ENCODE data around the gene MAPK13.

Gene MAPK13

DNA sequence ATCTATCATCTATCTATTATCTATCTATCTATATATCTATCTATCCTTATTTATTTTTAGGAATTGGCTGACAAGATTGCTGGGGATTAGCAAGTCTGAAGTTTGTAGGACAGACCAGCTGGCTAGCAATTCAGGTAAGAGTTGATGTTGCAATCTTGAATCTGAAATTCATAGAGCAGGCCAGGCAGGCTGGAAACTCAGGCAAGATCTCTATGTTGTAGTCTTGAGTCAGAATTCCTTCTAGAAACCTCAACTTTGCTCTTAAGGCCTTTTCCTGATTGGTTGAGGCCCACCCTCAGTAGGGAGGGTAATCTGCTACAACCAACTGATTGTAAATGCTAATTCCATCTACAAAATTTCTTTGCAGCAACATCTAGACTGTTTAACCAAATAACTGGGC is 19.2 kb downstream of the MAPK13 start:
- DNase-seq (ENCODE audit: low read depth, low spot score) = no peak

DNA sequence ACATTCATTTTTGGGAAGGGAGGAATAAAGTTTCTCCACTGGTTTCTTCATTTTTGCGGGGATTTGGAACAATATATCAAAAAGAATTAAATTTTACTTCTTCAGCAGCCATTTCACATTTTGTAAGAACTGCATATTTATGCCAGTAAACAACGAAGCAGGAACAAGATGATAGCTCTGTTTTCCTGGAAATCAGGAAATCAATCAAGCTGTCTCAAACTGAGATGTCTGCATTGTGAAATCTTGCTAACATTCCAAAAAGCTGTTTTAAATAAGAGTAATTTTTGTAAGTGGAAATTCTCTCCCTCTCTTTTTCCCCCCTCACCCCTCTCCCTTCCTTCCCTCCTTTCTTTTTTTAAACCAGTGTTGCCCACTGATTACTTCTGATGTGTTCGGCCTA is 20.0 kb downstream of the MAPK13 start:
- no peak for DNase-seq (ENCODE audit: low read depth, low spot score)

DNA sequence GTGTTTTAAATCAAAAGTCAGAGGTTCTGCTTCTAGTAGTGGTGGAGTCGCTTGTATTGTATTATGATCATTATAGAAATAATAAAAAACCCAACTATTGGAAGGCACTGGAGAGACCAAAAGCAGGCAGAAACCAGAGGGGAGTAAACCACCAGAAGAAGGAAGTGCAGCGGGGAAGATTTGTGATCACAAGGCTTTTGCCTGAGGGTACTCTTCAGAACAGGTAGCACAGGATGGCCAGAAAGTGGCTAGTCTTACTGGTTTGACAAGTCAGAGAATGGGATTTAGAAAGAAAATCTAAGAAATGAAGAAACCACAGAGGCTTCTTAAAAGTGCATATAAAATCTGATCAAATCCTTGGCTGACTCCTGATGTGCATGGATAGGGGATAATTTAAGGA is 24.0 kb downstream of the MAPK13 start:
- DNase-seq (ENCODE audit: low read depth, low spot score) = no peak

DNA sequence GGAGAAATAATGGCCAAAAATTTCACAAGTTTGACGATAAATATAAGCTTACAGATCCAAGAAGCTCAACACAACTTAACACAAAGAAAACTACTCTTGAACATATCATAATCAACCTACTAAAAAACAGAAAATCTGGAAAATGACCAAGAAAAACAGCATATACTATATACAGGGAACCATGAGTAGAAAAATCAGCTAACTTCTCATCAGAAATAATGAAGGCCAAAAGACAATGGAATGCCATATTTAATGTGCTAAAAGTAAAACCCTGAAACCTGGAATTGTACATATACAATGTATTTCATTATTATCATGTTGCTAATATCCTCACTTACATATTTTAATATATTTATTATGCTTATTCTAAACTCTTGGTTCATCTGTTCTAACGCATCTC is 25.3 kb downstream of the MAPK13 start:
- no peak for DNase-seq (ENCODE audit: low read depth, low spot score)

DNA sequence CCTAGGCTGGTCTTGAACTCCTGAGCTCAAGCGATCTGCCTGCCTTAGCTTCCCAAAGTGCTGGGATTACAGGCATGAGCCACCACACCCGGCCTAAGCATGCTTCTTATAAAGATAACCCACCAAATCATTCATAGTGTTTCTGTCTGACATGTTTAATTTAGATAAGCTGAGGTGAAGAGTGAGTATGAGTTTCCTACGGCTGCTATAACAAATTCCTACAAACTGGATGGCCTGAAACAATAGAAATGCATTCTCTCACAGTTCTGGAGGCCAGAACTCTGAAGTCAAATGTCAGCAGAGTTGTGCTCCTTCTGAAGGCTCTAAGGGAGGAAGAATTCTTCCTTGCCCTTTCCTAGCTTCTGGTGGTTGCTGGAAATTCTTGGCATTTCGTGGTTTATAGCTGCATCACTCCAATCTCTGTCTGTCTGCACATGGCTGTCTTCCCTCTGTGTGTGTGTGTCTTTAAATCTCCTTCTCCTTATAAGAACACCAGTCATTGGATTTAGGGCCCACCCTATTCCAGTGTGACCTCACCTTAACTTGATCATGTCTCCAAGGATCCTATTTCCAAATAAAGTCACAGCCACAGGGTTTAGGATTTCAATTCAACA is 29.9 kb downstream of the MAPK13 start:
- no peak for DNase-seq (ENCODE audit: low read depth, low spot score)

DNA sequence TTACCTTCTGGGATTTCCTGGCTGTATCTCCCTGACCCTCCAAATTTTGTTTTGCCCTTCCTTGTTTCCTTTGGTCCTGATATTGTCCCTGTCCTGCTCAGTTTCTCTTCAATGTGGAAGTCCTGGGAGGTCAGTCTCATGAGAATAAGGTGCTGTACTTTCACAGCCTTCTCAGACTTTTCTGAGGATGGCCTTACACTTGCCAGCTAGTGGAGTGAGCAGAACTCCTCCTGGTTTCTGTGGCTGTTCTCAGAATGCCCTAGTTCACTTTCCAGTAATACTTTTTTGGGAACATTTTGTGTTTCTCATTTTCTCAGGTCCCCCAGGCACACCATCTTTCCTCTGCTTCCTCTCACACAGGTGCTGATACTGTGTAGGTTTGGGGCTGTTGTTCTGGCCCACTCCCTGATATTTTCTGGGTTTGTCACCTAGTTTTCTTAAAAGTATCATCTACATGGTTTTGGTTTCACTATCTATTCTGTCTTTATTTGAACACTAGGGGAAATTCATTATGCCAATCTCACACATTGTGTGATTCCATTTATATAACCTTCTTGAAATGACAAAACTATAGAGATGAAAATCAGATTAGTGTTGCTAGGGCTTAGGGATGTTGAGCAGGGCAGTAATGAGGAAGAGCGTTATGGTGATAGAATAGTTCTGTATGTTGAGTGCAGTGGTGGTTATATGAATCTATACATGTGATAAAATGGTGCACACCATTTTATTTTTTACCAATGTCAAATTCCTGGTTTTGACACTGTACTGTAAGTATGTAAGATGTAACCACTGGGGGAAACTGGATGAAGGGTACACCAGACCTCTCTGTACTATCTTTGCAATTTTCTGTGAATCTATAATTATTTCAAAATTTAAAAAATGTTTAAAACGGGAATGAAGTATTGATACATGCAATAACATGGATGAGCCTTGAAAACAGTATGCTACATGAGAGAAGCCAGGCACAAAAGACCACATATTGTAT is 39.0 kb downstream of the MAPK13 start:
- DNase-seq (ENCODE audit: low read depth, low spot score) = no peak

DNA sequence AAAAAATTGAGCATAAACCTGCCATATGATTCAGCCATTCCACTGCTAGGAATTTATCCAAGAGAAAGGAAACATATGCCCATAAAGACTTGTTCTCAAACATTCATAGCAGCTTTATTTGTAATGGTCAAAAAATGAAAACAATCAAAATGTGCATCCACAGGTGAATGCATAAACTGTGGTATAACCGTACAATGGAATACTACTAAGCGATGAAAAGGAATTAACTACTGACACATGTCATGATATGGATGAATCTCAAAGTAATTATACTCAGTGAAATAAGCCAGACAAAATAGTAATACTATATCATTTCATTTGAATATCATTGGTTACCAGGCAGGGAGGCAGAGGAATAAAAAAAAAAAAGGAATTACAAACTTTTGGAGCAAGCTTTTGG is 40.4 kb downstream of the MAPK13 start:
- DNase-seq (ENCODE audit: low read depth, low spot score) = no peak

DNA sequence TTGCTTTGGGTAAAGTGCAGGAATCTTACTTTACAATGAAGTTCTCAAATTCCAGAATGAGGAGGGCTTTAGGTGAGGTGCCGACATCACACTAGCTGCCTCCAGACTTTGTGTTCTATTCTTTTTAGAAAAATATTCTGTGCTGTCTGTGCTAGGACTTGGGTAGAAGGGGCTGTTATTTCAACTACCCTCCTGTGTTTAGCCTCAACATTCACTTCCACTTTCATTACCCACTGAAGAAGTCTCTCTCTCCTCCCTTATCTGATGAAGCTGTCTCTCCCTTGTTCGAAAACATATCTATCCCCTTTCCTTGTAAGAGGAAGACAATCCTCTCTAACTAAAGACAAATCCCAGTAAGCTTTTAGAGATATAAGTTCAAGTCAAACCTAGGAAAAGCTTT is 41.3 kb downstream of the MAPK13 start:
- no peak for DNase-seq (ENCODE audit: low read depth, low spot score)

DNA sequence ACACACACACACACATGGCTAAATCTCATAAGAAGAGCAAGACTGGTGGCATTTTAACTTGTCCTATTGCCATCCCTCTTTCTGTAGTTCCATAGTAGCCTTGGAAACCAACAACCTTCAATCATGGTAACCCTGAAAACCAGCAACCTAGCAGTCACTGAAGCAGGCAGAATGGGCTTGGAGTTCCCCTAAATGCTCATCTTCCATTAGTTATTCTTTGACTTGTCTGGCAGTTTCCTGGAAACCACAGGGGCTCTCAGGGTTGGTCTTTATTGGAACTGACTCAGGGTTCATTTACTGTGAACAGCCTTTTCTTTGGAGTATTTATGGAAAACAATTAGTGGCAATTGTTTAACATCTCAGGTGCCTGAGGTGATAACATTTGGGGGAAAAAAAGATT is 46.9 kb downstream of the MAPK13 start:
- DNase-seq (ENCODE audit: low read depth, low spot score) = no peak

DNA sequence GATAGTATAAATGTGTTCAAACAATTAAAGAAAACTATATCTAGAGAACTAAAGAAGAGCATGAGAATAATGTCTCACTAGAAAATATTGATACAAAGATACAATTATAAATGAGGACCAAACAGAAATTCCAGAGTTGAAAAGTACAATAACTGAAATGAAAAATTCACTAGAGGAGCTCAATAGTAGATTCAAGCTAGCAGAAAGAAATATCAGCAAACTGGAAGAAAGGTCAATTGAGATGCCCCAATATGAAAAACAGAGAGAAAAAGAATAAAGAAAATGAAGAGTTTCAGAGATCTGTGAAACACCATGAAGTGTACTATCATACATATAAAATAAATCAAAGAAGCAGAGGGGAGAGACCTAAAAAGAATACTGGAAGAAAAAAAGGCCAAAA is 48.2 kb downstream of the MAPK13 start:
- no peak for DNase-seq (ENCODE audit: low read depth, low spot score)

DNA sequence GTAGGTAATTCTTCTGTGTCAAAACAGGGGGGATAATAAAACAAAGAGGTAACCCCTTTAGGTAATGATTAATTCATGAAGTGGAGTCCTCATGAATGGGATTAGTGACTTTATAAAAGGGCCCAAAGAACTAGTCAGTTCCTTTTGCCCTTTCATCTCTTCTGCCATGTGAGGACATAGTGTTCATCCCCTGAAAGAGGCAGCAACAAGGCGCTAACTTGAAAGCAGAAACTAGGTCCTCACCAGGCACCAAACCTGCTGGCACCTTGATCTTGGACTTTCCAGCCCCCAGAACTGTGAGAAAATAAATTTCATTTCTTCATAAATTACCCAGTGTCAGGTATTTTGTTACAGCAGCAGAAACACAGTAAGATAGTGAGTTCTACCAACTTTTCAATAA is 49.8 kb downstream of the MAPK13 start:
- no peak for DNase-seq (ENCODE audit: low read depth, low spot score)

DNA sequence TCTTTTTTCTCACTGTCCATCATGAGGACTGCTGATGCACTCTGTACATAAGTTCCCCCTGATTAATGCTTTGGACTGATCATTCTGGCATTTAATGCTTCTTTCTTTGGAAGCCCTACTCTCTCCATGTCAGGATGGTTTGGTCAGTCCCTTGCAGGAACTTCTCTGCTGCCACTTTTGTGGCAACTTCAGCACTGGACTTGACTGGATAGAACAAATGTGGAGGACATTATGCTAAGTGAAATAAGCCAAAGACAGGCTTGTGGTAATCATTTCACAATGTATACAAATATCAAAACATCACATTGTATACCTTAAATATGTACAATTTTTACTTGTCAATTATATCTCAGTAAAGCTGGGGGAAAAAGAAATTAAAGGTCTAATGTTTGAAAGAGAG is 54.0 kb downstream of the MAPK13 start:
- no peak for DNase-seq (ENCODE audit: low read depth, low spot score)

DNA sequence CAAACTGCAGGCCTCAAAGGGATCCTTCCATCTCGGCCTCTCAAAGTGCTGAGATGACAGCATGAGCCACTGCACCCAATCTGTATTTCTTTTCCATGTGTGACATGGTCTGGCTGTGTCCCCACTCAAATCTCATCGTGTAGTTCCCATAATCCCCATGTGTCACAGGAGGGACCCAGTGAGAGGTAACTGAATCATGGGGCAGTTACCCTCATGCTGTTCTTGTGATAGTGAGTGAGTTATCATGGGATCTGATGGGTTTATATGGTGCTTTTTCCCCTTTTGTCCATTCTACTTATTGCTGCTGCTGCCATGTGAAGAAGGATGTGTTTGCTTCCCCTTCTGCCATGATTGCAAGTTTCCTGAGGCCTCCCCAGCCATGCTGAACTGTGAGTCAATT is 55.9 kb downstream of the MAPK13 start:
- DNase-seq (ENCODE audit: low read depth, low spot score) = no peak

DNA sequence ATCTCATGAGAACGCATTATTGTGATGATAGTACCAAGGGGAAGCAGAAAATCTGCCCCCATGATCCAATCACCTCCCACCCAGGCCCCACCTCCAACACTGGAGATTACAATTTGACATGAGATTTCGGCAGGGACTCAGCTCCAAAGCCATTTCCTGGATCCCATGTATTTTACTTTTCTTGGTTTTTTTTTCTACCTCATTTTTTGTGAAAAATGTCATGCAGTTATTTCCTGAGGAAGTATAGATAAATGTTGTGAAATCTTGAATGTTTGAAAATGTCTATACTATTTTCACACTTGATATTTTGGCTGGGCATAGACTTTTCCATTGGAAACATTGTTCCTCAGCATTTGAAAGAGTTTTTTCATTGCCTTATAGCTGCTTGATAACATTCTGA is 57.1 kb downstream of the MAPK13 start:
- DNase-seq (ENCODE audit: low read depth, low spot score) = no peak

Measured in smooth muscle cell of the brain vasculature (primary cell).